ENCODE data around the gene KIAA1328.
A peak's percentile ranks its signal among the peaks of the same experiment; 100 is the strongest.
"Not testable (repeated sequence)": the region's sequence is repeated elsewhere in the genome, so short reads cannot be mapped to it uniquely, and the experiment has no call there.

KIAA1328 gene

GRCh38 chr18:36888778-36889177, 59.9 kb downstream of the KIAA1328 start:
- DNase-seq: no peak

- DNase-seq: no peak
Measured at GRCh38 chr18:36889321-36889720, 60.4 kb downstream of the KIAA1328 start.

GRCh38 chr18:36889742-36890141, 60.8 kb downstream of the KIAA1328 start:
- no peak for DNase-seq

GRCh38 chr18:36890598-36890997, 61.7 kb downstream of the KIAA1328 start:
- no peak for DNase-seq

GRCh38 chr18:36893227-36893626, 64.3 kb downstream of the KIAA1328 start:
- no peak for DNase-seq

GRCh38 chr18:36895606-36896005, 66.7 kb downstream of the KIAA1328 start:
- DNase-seq: no peak

GRCh38 chr18:36897253-36897652, 68.3 kb downstream of the KIAA1328 start:
- DNase-seq: no peak

GRCh38 chr18:36899289-36899688, 70.4 kb downstream of the KIAA1328 start:
- peak; percentile 40 for DNase-seq

- no peak for DNase-seq
Measured at GRCh38 chr18:36900466-36900865, 71.5 kb downstream of the KIAA1328 start.

- DNase-seq: no peak
Measured at GRCh38 chr18:36901277-36901701, 72.4 kb downstream of the KIAA1328 start.

GRCh38 chr18:36903215-36903928, 74.4 kb downstream of the KIAA1328 start:
- peak; percentile 15 for DNase-seq

GRCh38 chr18:36905571-36905970, 76.6 kb downstream of the KIAA1328 start:
- no peak for DNase-seq

- DNase-seq: not testable (repeated sequence)
Measured at GRCh38 chr18:36909282-36909681, 80.4 kb downstream of the KIAA1328 start.

GRCh38 chr18:36912887-36913286, 84.0 kb downstream of the KIAA1328 start:
- DNase-seq: no peak

GRCh38 chr18:36917907-36918306, 89.0 kb downstream of the KIAA1328 start:
- DNase-seq: no peak

GRCh38 chr18:36929601-36930000, 100.7 kb downstream of the KIAA1328 start:
- DNase-seq: no peak

- peak; percentile 29 for DNase-seq
Measured at GRCh38 chr18:36931106-36931505, 102.2 kb downstream of the KIAA1328 start.

- DNase-seq: peak; percentile 61
Measured at GRCh38 chr18:36933552-36933951, 104.6 kb downstream of the KIAA1328 start.

GRCh38 chr18:36934884-36935283, 106.0 kb downstream of the KIAA1328 start:
- no peak for DNase-seq

- DNase-seq: peak; percentile 56
Measured at GRCh38 chr18:36942264-36942663, 113.3 kb downstream of the KIAA1328 start.

- DNase-seq: no peak
Measured at GRCh38 chr18:36947820-36948348, 119.0 kb downstream of the KIAA1328 start.

GRCh38 chr18:36950282-36950681, 121.4 kb downstream of the KIAA1328 start:
- no peak for DNase-seq

- DNase-seq: no peak
Measured at GRCh38 chr18:36950960-36951359, 122.0 kb downstream of the KIAA1328 start.

GRCh38 chr18:36953047-36953446, 124.1 kb downstream of the KIAA1328 start:
- DNase-seq: no peak

- no peak for DNase-seq
Measured at GRCh38 chr18:36960038-36960437, 131.1 kb downstream of the KIAA1328 start.

Measured in NCI-H69 (cell line).